Vagina (tissue), 2 donors: ENCODE data around the gene RFFL.
"Not testable (repeated sequence)": the region's sequence is repeated elsewhere in the genome, so short reads cannot be mapped to it uniquely, and the experiment has no call there.

Source experiments
- CTCF ChIP-seq, 3 experiments: fragments of 450-650 bp in 2 of 3; fragments of 200-600 bp in 1 of 3; sonication (generic) in 1 of 3; IDR thresholded peaks; one replicate each; pipeline ENCODE4 v1.5.1; 2017 to 2019; ENCODE audit warnings: antibody characterized with exemption in 3 of 3, mild to moderate bottlenecking in 2 of 3, moderate library complexity in 2 of 3
- POLR2A ChIP-seq, 2 donors: fragments of 450-650 bp; IDR thresholded peaks; one replicate each; pipeline ENCODE4 v1.6.1; 2017; ENCODE audit warnings: antibody characterized with exemption in 2 of 2, mild to moderate bottlenecking in 2 of 2, moderate library complexity in 2 of 2

GRCh38 chr17:35090707-35091106 is 27.2 kb upstream of the RFFL start:
- not testable (repeated sequence) for TF ChIP-seq POLR2A, CTCF (IDR thresholded peaks at IDR 0.05)
